Adipocyte (in vitro differentiated cells): Measurements from ENCODE around the gene A2ML1.
"Not testable (repeated sequence)": the region's sequence is repeated elsewhere in the genome, so short reads cannot be mapped to it uniquely, and the experiment has no call there.

Experiments
- DNase-seq: peaks from one replicate; pipeline ENCODE4 v3.0.0-alpha.2; 2015; ENCODE audit warnings: low read depth
- H3K27me3 ChIP-seq: replicated peaks from 2 replicates; pipeline ENCODE4 v1.7.0; 2013; ENCODE audit warnings: mild to moderate bottlenecking, low read length, moderate library complexity; ENCODE audit not compliant: control insufficient read depth, insufficient read depth
- H3K36me3 ChIP-seq: 2 replicates; pipeline ENCODE4 v1.7.0; 2013; ENCODE audit warnings: low read length, mild to moderate bottlenecking, moderate library complexity; ENCODE audit not compliant: control insufficient read depth, insufficient read depth, severe bottlenecking
- H3K4me1 ChIP-seq: 2 replicates; pipeline ENCODE4 v1.7.0; 2013; ENCODE audit warnings: mild to moderate bottlenecking, low read length, moderate library complexity; ENCODE audit not compliant: control insufficient read depth, insufficient read depth
- H3K4me3 ChIP-seq: 2 replicates; pipeline ENCODE4 v1.7.0; 2013; ENCODE audit warnings: mild to moderate bottlenecking, low read length, moderate library complexity
- H3K9ac ChIP-seq: 2 replicates; pipeline ENCODE4 v1.7.0; 2013; ENCODE audit warnings: mild to moderate bottlenecking, low read length, moderate library complexity
- H3K9me3 ChIP-seq: 2 replicates; pipeline ENCODE4 v1.7.0; 2013; ENCODE audit warnings: mild to moderate bottlenecking, low read length, moderate library complexity; ENCODE audit not compliant: control insufficient read depth

A2ML1 gene

GRCh38 chr12:8793226-8793625 lies 29.2 kb upstream of the A2ML1 start:
- H3K4me3 ChIP-seq, H3K9ac ChIP-seq, H3K27me3 ChIP-seq, H3K9me3 ChIP-seq, H3K4me1 ChIP-seq, H3K36me3 ChIP-seq: not testable (repeated sequence)
- peak; percentile 8 for DNase-seq

GRCh38 chr12:8794611-8795010 lies 27.8 kb upstream of the A2ML1 start:
- not testable (repeated sequence) for DNase-seq, H3K27me3 ChIP-seq, H3K9me3 ChIP-seq, H3K36me3 ChIP-seq, H3K4me1 ChIP-seq, H3K4me3 ChIP-seq, H3K9ac ChIP-seq

- Histone ChIP-seq H3K4me1 (no peaks in the 10 kb centered on the region), H3K36me3 (no peaks in the 10 kb centered on the region), H3K4me3 (no peak overlapping the region), H3K9me3 (no peaks in the 10 kb centered on the region), H3K27me3 (no peaks in the 10 kb centered on the region), H3K9ac (no peak overlapping the region)
- DNase-seq: no peak
Observed at GRCh38 chr12:8796831-8797626, 25.4 kb upstream of the A2ML1 start.

GRCh38 chr12:8801213-8801612 lies 21.2 kb upstream of the A2ML1 start:
- not testable (repeated sequence) for H3K9ac ChIP-seq, H3K36me3 ChIP-seq, H3K9me3 ChIP-seq, DNase-seq, H3K4me3 ChIP-seq, H3K27me3 ChIP-seq, H3K4me1 ChIP-seq

GRCh38 chr12:8804833-8805232 lies 17.6 kb upstream of the A2ML1 start:
- H3K9ac ChIP-seq, H3K36me3 ChIP-seq, H3K9me3 ChIP-seq, H3K27me3 ChIP-seq, DNase-seq, H3K4me1 ChIP-seq, H3K4me3 ChIP-seq: not testable (repeated sequence)

GRCh38 chr12:8805487-8805886 lies 16.9 kb upstream of the A2ML1 start:
- not testable (repeated sequence) for H3K27me3 ChIP-seq, H3K4me1 ChIP-seq, H3K9ac ChIP-seq, DNase-seq, H3K4me3 ChIP-seq, H3K36me3 ChIP-seq, H3K9me3 ChIP-seq

GRCh38 chr12:8807084-8807483 lies 15.3 kb upstream of the A2ML1 start:
- H3K27me3 ChIP-seq, H3K36me3 ChIP-seq, H3K4me3 ChIP-seq, H3K4me1 ChIP-seq, H3K9ac ChIP-seq, H3K9me3 ChIP-seq, DNase-seq: not testable (repeated sequence)

- H3K27me3 ChIP-seq, H3K9ac ChIP-seq, H3K36me3 ChIP-seq, H3K4me3 ChIP-seq, H3K9me3 ChIP-seq, DNase-seq, H3K4me1 ChIP-seq: not testable (repeated sequence)
Observed at GRCh38 chr12:8810112-8810511, 12.3 kb upstream of the A2ML1 start.

GRCh38 chr12:8813572-8814357 lies 8.7 kb upstream of the A2ML1 start:
- H3K4me1 ChIP-seq: no peaks in the 10 kb centered on the region
- no peak overlapping the region for H3K4me3 ChIP-seq
- no peaks in the 10 kb centered on the region for H3K9me3 ChIP-seq
- no peaks in the 10 kb centered on the region for H3K36me3 ChIP-seq
- no peak overlapping the region for H3K9ac ChIP-seq
- DNase-seq: no peak
- no peaks in the 10 kb centered on the region for H3K27me3 ChIP-seq

- no peaks in the 10 kb centered on the region for H3K4me1 ChIP-seq
- H3K9ac ChIP-seq: no peak overlapping the region
- no peak overlapping the region for H3K4me3 ChIP-seq
- H3K36me3 ChIP-seq: no peaks in the 10 kb centered on the region
- no peak for DNase-seq
- no peaks in the 10 kb centered on the region for H3K27me3 ChIP-seq
- no peaks in the 10 kb centered on the region for H3K9me3 ChIP-seq
Observed at GRCh38 chr12:8816448-8817050, 5.9 kb upstream of the A2ML1 start.

- Histone ChIP-seq H3K4me1 (no peaks in the 10 kb centered on the region), H3K36me3 (no peaks in the 10 kb centered on the region), H3K9me3 (no peaks in the 10 kb centered on the region), H3K27me3 (no peaks in the 10 kb centered on the region), H3K9ac (no peak overlapping the region), H3K4me3 (no peak overlapping the region)
- DNase-seq: peak; percentile 61
Observed at GRCh38 chr12:8817856-8818255, 4.6 kb upstream of the A2ML1 start.
